NB4 (cell line): ENCODE measurements around the gene AKT1.

Experiments
- DNase-seq: peaks from one replicate; pipeline ENCODE4 v3.0.0; 2010; ENCODE audit warnings: low read depth
- H3K4me3 ChIP-seq: one replicate; pipeline ENCODE4 v1.5.1; 2011; ENCODE audit warnings: mild to moderate bottlenecking, low read depth, low read length, moderate library complexity
- CTCF ChIP-seq: IDR thresholded peaks from one replicate; pipeline ENCODE4 v1.5.1; 2012; ENCODE audit warnings: low read depth, low read length
- MAX ChIP-seq: IDR thresholded peaks from 2 replicates; pipeline ENCODE4 v1.6.1; 2011; ENCODE audit warnings: low read depth, low read length
- MYC ChIP-seq: IDR thresholded peaks from 2 replicates; pipeline ENCODE4 v1.6.1; 2011; ENCODE audit warnings: low read depth, low read length
- POLR2A ChIP-seq: IDR thresholded peaks from 2 replicates; pipeline ENCODE4 v1.6.1; 2011; ENCODE audit warnings: mild to moderate bottlenecking; ENCODE audit not compliant: insufficient read length; ENCODE audit errors: extremely low read depth

AKT1 gene

GRCh38 chr14:104800771-104801519, 5.4 kb upstream of the AKT1 start, which contains the start of gene ZBTB42:
Gene ZBTB42, plus strand, starts transcription at chr14:104801101. Its CDS starts 97 bp downstream, at chr14:104801198.
- H3K4me3 ChIP-seq: peak within 1 kb of the TSS; percentile 55
- no peak for TF ChIP-seq MAX
- no peak for TF ChIP-seq POLR2A
- TF ChIP-seq CTCF: no peak
- no peak for TF ChIP-seq MYC
- DNase-seq: peak; percentile 66

GRCh38 chr14:104800015-104800770, 4.6 kb upstream of the AKT1 start:
- no peak overlapping the region for H3K4me3 ChIP-seq
- peak; percentile 78 for DNase-seq
- TF ChIP-seq CTCF (peak; percentile 9), MAX (no peak), POLR2A (peak; percentile 30)

- no peak overlapping the region for H3K4me3 ChIP-seq
- no peak for TF ChIP-seq MYC
- no peak for DNase-seq
These were observed 3.9 kb upstream of the AKT1 start for GRCh38 chr14:104799244-104800014.

GRCh38 chr14:104798300-104799243, 3.0 kb upstream of the AKT1 start:
- TF ChIP-seq MYC (no peak), MAX (no peak), CTCF (no peak), POLR2A (no peak)
- no peak for DNase-seq
- H3K4me3 ChIP-seq: no peak overlapping the region

- no peak for DNase-seq
- TF ChIP-seq MAX (no peak), MYC (no peak), CTCF (no peak), POLR2A (no peak)
- H3K4me3 ChIP-seq: no peak overlapping the region
These were observed 1.8 kb upstream of the AKT1 start for GRCh38 chr14:104797115-104798044.
